K562 (cell line): ENCODE results near the gene PRR7. TPM values are rescaled to one million over a fixed set of nuclear protein-coding genes. Genes with fewer than 3 reads are reported as not detected.
A peak's percentile ranks its signal among the peaks of the same experiment; 100 is the strongest.

ENCODE experiments used
- ATAC-seq: fragments of 200-7000 bp; cut with Tn5 transposase; 3 replicates; pipeline ENCODE4 v1.9.1; 2020; ENCODE audit warnings: moderate library complexity
- BruUV-seq: library from RNA; stranded (reverse); fragments of 400-500 nt; replicated peaks from 2 replicates; lab custom pipeline; 2021; lab: Mats Ljungman, UMichigan
- CTCF ChIA-PET: fragments of 300-600 bp; formaldehyde crosslinking; extraction: SDS; loops from one replicate; lab custom pipeline; 2021; ENCODE audit warnings: low intra/inter-chr PET ratio; lab: Yijun Ruan, JAX
- POLR2A ChIA-PET: fragments of 300-600, 350-650 bp; sonication (Branson Sonifier 250); formaldehyde crosslinking; extraction: SDS; loops from one replicate; lab custom pipeline; 2021; ENCODE audit warnings: antibody characterized with exemption, inconsistent platforms; lab: Yijun Ruan, JAX
- DNase-seq, 4 experiments: peaks; one replicate each; pipeline versions ENCODE4 v3.0.0 to v3.0.0-alpha.2; 2011 to 2018; ENCODE audit warnings: low spot score in 3 of 4, mixed read lengths in 3 of 4; ENCODE audit errors: extremely low read depth in 1 of 4
- FAIRE-seq: peaks from 2 replicates; lab custom pipeline; 2011; peaks lifted over from hg19 to GRCh38; lab: Jason Lieb, UNC
- H2AFZ ChIP-seq: 2 replicates; pipeline ENCODE4 v1.6.0; 2011; ENCODE audit warnings: low read depth, low read length, control low read depth, inconsistent platforms
- H3K27ac ChIP-seq: fragments of 200-600 bp; 3 replicates; pipeline ENCODE4 v1.8.0; 2011; ENCODE audit warnings: low read depth, mild to moderate bottlenecking, control low read depth, inconsistent platforms, low read length, moderate library complexity, mixed read lengths; ENCODE audit errors: extremely low read depth
- H3K27me3 ChIP-seq, 2 experiments: fragments of 300-600 bp in 1 of 2; 2 replicates in 1 of 2; 3 replicates in 1 of 2; pipeline versions ENCODE4 v1.6.0 to v1.8.0; 2011; ENCODE audit warnings: inconsistent platforms in 2 of 2, low read length in 2 of 2, mild to moderate bottlenecking in 1 of 2, mixed read lengths in 1 of 2, moderate library complexity in 1 of 2; ENCODE audit not compliant: control insufficient read depth in 2 of 2, insufficient read depth in 2 of 2
- H3K36me3 ChIP-seq: fragments of 300-600 bp; 3 replicates; pipeline ENCODE4 v1.8.0; 2011; ENCODE audit warnings: mild to moderate bottlenecking, low read length, inconsistent platforms; ENCODE audit not compliant: control insufficient read depth, insufficient read depth
- H3K4me1 ChIP-seq, 2 experiments: fragments of 200-600 bp in 1 of 2; replicated peaks in 1 of 2; 2 replicates in 1 of 2; 3 replicates in 1 of 2; pipeline versions ENCODE4 v1.5.1 to v1.8.0; 2011; ENCODE audit warnings: inconsistent platforms in 2 of 2, low read length in 2 of 2, mild to moderate bottlenecking in 1 of 2, mixed read lengths in 1 of 2, moderate library complexity in 1 of 2; ENCODE audit not compliant: control insufficient read depth in 2 of 2, insufficient read depth in 2 of 2
- H3K4me2 ChIP-seq: 2 replicates; pipeline ENCODE4 v1.6.1; 2011; ENCODE audit warnings: low read length, control low read depth, inconsistent platforms, mixed read lengths; ENCODE audit not compliant: insufficient read depth
- H3K4me3 ChIP-seq: fragments of 200-600 bp; sonication (generic), shearing (Covaris generic); 2 replicates; pipeline ENCODE4 v1.5.1; 2016; ENCODE audit warnings: control low read depth, inconsistent platforms
- H3K79me2 ChIP-seq: fragments of 200-600 bp; 3 replicates; pipeline ENCODE4 v1.8.0; 2011; ENCODE audit warnings: low read length, inconsistent platforms; ENCODE audit not compliant: control insufficient read depth, insufficient read depth
- H3K9ac ChIP-seq, 2 experiments: 2 replicates each; pipeline versions ENCODE4 v1.6.0 to v1.6.1; 2011; ENCODE audit warnings: low read depth in 2 of 2, low read length in 2 of 2, control low read depth in 1 of 2, inconsistent platforms in 1 of 2, mild to moderate bottlenecking in 1 of 2, mixed read lengths in 1 of 2; ENCODE audit not compliant: insufficient read depth in 1 of 2
- H3K9me1 ChIP-seq: one replicate; pipeline ENCODE4 v1.6.0; 2011; ENCODE audit warnings: inconsistent platforms, mild to moderate bottlenecking, low read length, moderate library complexity; ENCODE audit not compliant: control insufficient read depth, insufficient read depth
- H3K9me3 ChIP-seq: replicated peaks from 2 replicates; pipeline ENCODE4 v1.5.1; 2011; ENCODE audit warnings: low read depth, low read length, inconsistent platforms; ENCODE audit not compliant: control insufficient read depth, insufficient read depth
- H4K20me1 ChIP-seq: replicated peaks from 2 replicates; pipeline ENCODE4 v1.6.1; 2011; ENCODE audit warnings: low read length, inconsistent platforms, mixed read lengths; ENCODE audit not compliant: control insufficient read depth, insufficient read depth
- ARID1B ChIP-seq: fragments of 450-650 bp; IDR thresholded peaks from 2 replicates; pipeline ENCODE4 v1.6.1; 2016; ENCODE audit warnings: antibody characterized with exemption, mild to moderate bottlenecking, inconsistent platforms
- ATF7 ChIP-seq: fragments of 450-650 bp; IDR thresholded peaks from 2 replicates; pipeline ENCODE4 v1.7.1; 2014; ENCODE audit warnings: mild to moderate bottlenecking, moderate library complexity
- C11orf30 ChIP-seq: fragments of 450-650 bp; IDR thresholded peaks from 2 replicates; pipeline ENCODE4 v1.6.1; 2016; ENCODE audit warnings: low read depth, mild to moderate bottlenecking
- HIVEP1 ChIP-seq: fragments of 250-450 bp; sonication (Bioruptor Pico); IDR thresholded peaks from 2 replicates; pipeline ENCODE4 v1.4.0; 2020; ENCODE audit warnings: mild to moderate bottlenecking
- MAFF ChIP-seq: IDR thresholded peaks from 2 replicates; pipeline ENCODE4 v1.6.1; 2012; ENCODE audit warnings: low read length, improper control_type of control experiment
- MAFG ChIP-seq: fragments of 450-650 bp; conservative IDR thresholded peaks from 2 replicates; pipeline ENCODE4 v1.6.1; 2016; ENCODE audit warnings: missing genetic modification characterization, missing compliant biosample characterization
- MAFK ChIP-seq: IDR thresholded peaks from 2 replicates; pipeline ENCODE4 v1.6.1; 2011; ENCODE audit warnings: low read length, improper control_type of control experiment
- PML ChIP-seq: IDR thresholded peaks from 2 replicates; pipeline ENCODE4 v1.6.1; 2012; ENCODE audit warnings: low read length, inconsistent platforms
- TEAD2 ChIP-seq: fragments of 450-650 bp; IDR thresholded peaks from 2 replicates; pipeline ENCODE4 v1.6.1; 2016; ENCODE audit warnings: missing genetic modification characterization, control low read depth, missing compliant biosample characterization
- ZNF165 ChIP-seq: fragments of 250-450 bp; sonication (Bioruptor Pico); IDR thresholded peaks from 2 replicates; pipeline ENCODE4 v1.4.0; 2020; ENCODE audit warnings: borderline replicate concordance
- ZNF316 ChIP-seq: fragments of 450-650 bp; IDR thresholded peaks from 2 replicates; pipeline ENCODE4 v1.6.1; 2016
- WGBS: fragments of 100-300 bp; shearing (Covaris generic); methylation state at CpG from one replicate; pipeline ENCODE4 v1.1.6; 2016; ENCODE audit warnings: low coverage, mixed read lengths; ENCODE audit not compliant: insufficient coverage; ENCODE audit errors: missing lambda C conversion rate; 5-methylcytosine and 5-hydroxymethylcytosine counted together
- in situ Hi-C: fragments of 300-500 bp; cut with MboI; formaldehyde crosslinking; loops from 4 replicates; pipeline ENCODE4 v1.15.0; 2018; ENCODE audit warnings: inconsistent platforms, mixed read lengths
- intact Hi-C: fragments of 100-400 bp; cut with micrococcal nuclease; formaldehyde crosslinking; loops from 2 replicates; pipeline ENCODE4 v1.14.2; 2022
- polyA plus RNA-seq, 8 experiments: library from polyadenylated mRNA; depleted of rRNA in 4 of 8; stranded (reverse) in 5 of 8; unstranded in 3 of 8; fragments of >200 nt; fragmentation: Nextera tagmentation in 2 of 8; fragmentation: Illumina TruSeq in 1 of 8; extraction: Ambion mirVana in 2 of 8; extraction: Trizol in 1 of 8; gene quantifications; 2 replicates each; pipeline versions ENCODE4 v1.2.1 to v1.2.3, GENCODE V29; 2011 to 2014; ENCODE audit warnings: inconsistent platforms in 1 of 8, missing spikeins in 1 of 8
- total RNA-seq, 7 experiments: library from RNA; depleted of rRNA in 6 of 7; stranded (reverse); fragments of >200 nt in 6 of 7; fragmentation: Illumina TruSeq in 2 of 7; extraction: Trizol in 2 of 7; gene quantifications; 2 replicates each; pipeline versions ENCODE4 v1.2.1 to v1.2.3, GENCODE V29; 2011 to 2021; ENCODE audit warnings: low replicate concordance in 1 of 7

Gene PRR7
- total and polyA plus RNA-seq, 9 of the 15 experiments (the other 6 are each of a cell fraction or from before 2014, with no cell fraction given): 0.80 to 11.3 (median 10.4) TPM; not detected in 4

- H3K79me2 ChIP-seq: peaks cover 36% of the 10 kb centered on the region
- no peaks in the 10 kb centered on the region for H3K27me3 ChIP-seq
- H4K20me1 ChIP-seq: no peaks in the 10 kb centered on the region; the same call in 1 of the 2 replicates
- H3K9ac ChIP-seq: peak overlapping the region in 1 of 2 experiments; percentile 1; a peak in 1 of 4 replicates
- TF ChIP-seq ARID1B (no peak), C11orf30 (peak; percentile 63), MAFK (peak; percentile 11; the same call in 1 of the 2 replicates), MAFG (tag) (peak; percentile 15; the same call in 1 of the 2 replicates), ATF7 (no peak), MAFF (peak; percentile 24; the same call in 1 of the 2 replicates), HIVEP1 (CRISPR knock-in tag) (no peak), TEAD2 (tag) (no peak), ZNF316 (peak; percentile 85), ZNF165 (no peak), PML (no peak)
- peaks cover 14 to 61% of the 10 kb centered on the region in 2 experiments for H3K4me1 ChIP-seq
- no peak for FAIRE-seq
- intact Hi-C loops (no loop called here), in situ Hi-C loops (no loop called here)
- H3K9me1 ChIP-seq: no peaks in the 10 kb centered on the region
- peaks cover 47% of the 10 kb centered on the region; the same call in 2 of the 3 replicates for H3K36me3 ChIP-seq
- no peak for DNase-seq
- no peak overlapping the region for H3K4me3 ChIP-seq
- BruUV-seq: no TSS peak
- CTCF ChIA-PET: no interaction called here
- no peaks in the 10 kb centered on the region for H3K9me3 ChIP-seq
- H3K4me2 ChIP-seq: no peak overlapping the region
- POLR2A ChIA-PET: interaction anchor here (0.6 to 1.6 kb wide), 2 partner anchors 9 to 75 kb away, joined by 3 to 4 read pairs; no protein-coding TSS in a partner anchor
- 94% methylated on average over 7 of the region's 10 CpGs for WGBS
- H3K27ac ChIP-seq: no peak overlapping the region
- H2AFZ ChIP-seq: no peak overlapping the region
- no peak for ATAC-seq
Measured at GRCh38 chr5:177470759-177471536, 24.3 kb downstream of the PRR7 start.
